ENCODE data around the gene PEF1. TPM values are rescaled to one million over a fixed set of nuclear protein-coding genes. Genes with fewer than 3 reads are reported as not detected.

Gene PEF1
- total RNA-seq, 2 donors from 2014 or later = 42.9 to 66.8 TPM

- Histone ChIP-seq H3K9me3 (no peaks in the 10 kb centered on the region), H3K4me1 (peaks cover 0 to 59% of the 10 kb centered on the region in 2 donors), H3K4me3 (no peak overlapping the region), H3K36me3 (peaks cover 41% of the 10 kb centered on the region), H3K27ac (peak overlapping the region; percentile 87), H3K27me3 (no peaks in the 10 kb centered on the region)
- peak; percentile 72 for DNase-seq (ENCODE audit: low spot score)
- TF ChIP-seq CTCF (IDR thresholded peaks at IDR 0.05) = no peak
Observed at GRCh38 chr1:31627301-31627929, 17.3 kb downstream of the PEF1 start.

- no peak overlapping the region for H3K4me3 ChIP-seq
- H3K27me3 ChIP-seq = no peaks in the 10 kb centered on the region
- peak overlapping the region; percentile 87 for H3K27ac ChIP-seq
- H3K9me3 ChIP-seq = no peaks in the 10 kb centered on the region
- peaks cover 0 to 60% of the 10 kb centered on the region in 2 donors for H3K4me1 ChIP-seq
- peaks cover 32% of the 10 kb centered on the region for H3K36me3 ChIP-seq
- no peak for DNase-seq (ENCODE audit: low spot score)
- no peak for TF ChIP-seq CTCF (IDR thresholded peaks at IDR 0.05)
Observed at GRCh38 chr1:31626223-31627207, 18.2 kb downstream of the PEF1 start.

GRCh38 chr1:31625561-31626222 is 19.0 kb downstream of the PEF1 start:
- H3K36me3 ChIP-seq = peaks cover 24% of the 10 kb centered on the region
- H3K4me3 ChIP-seq = no peak overlapping the region
- DNase-seq (ENCODE audit: low spot score) = no peak
- peaks cover 0 to 56% of the 10 kb centered on the region in 2 donors for H3K4me1 ChIP-seq
- no peaks in the 10 kb centered on the region for H3K27me3 ChIP-seq
- no peak for TF ChIP-seq CTCF (IDR thresholded peaks at IDR 0.05)
- H3K9me3 ChIP-seq = no peaks in the 10 kb centered on the region
- peak overlapping the region; percentile 87 for H3K27ac ChIP-seq

- no peak for TF ChIP-seq CTCF (IDR thresholded peaks at IDR 0.05)
- Histone ChIP-seq H3K27ac (peak overlapping the region; percentile 87), H3K27me3 (no peaks in the 10 kb centered on the region), H3K4me3 (no peak overlapping the region), H3K4me1 (peaks cover 0 to 56% of the 10 kb centered on the region in 2 donors), H3K9me3 (no peaks in the 10 kb centered on the region), H3K36me3 (peaks cover 16% of the 10 kb centered on the region)
- no peak for DNase-seq (ENCODE audit: low spot score)
Observed at GRCh38 chr1:31624731-31625514, 19.8 kb downstream of the PEF1 start.

GRCh38 chr1:31624309-31624708 is 20.4 kb downstream of the PEF1 start:
- Histone ChIP-seq H3K36me3 (peaks cover 15% of the 10 kb centered on the region), H3K4me3 (no peak overlapping the region), H3K27me3 (no peaks in the 10 kb centered on the region), H3K4me1 (peaks cover 0 to 56% of the 10 kb centered on the region in 2 donors), H3K27ac (no peak overlapping the region), H3K9me3 (no peaks in the 10 kb centered on the region)
- no peak for TF ChIP-seq CTCF (IDR thresholded peaks at IDR 0.05)
- no peak for DNase-seq (ENCODE audit: low spot score)

Data from right atrium auricular region (tissue), 2 donors.